H9 (cell line): ENCODE results near the gene SPIN1. TPM values are rescaled to one million over a fixed set of nuclear protein-coding genes. Genes with fewer than 3 reads are reported as not detected.

Source experiments
- DNase-seq: peaks from one replicate; pipeline ENCODE4 v3.0.0-alpha.2; 2017
- H2AFZ ChIP-seq: one replicate; pipeline ENCODE4 v1.6.1; 2013; ENCODE audit warnings: mild to moderate bottlenecking, low read length, control low read depth, moderate library complexity
- H2AK5ac ChIP-seq: 2 replicates; pipeline ENCODE4 v1.6.1; 2013; ENCODE audit warnings: low read length, control low read depth, mixed read lengths; ENCODE audit not compliant: insufficient read length
- H2BK120ac ChIP-seq: one replicate; pipeline ENCODE4 v1.6.1; 2013; ENCODE audit warnings: low read depth, mild to moderate bottlenecking, low read length, control low read depth, inconsistent platforms; ENCODE audit not compliant: poor library complexity, severe bottlenecking
- H2BK12ac ChIP-seq: 2 replicates; pipeline ENCODE4 v1.6.1; 2013; ENCODE audit warnings: low read length, control low read depth, mixed read lengths, low read depth; ENCODE audit not compliant: insufficient read length
- H2BK15ac ChIP-seq: 2 replicates; pipeline ENCODE4 v1.6.1; 2013; ENCODE audit warnings: low read depth, low read length, control low read depth
- H2BK20ac ChIP-seq: one replicate; pipeline ENCODE4 v1.6.1; 2013; ENCODE audit warnings: low read depth, mild to moderate bottlenecking, low read length, control low read depth, inconsistent platforms; ENCODE audit not compliant: poor library complexity, severe bottlenecking
- H2BK5ac ChIP-seq: 2 replicates; pipeline ENCODE4 v1.6.1; 2013; ENCODE audit warnings: low read length, control low read depth, mixed read lengths; ENCODE audit not compliant: insufficient read length
- H3K14ac ChIP-seq: 2 replicates; pipeline ENCODE4 v1.6.1; 2013; ENCODE audit warnings: low read length, control low read depth; ENCODE audit not compliant: insufficient read depth
- H3K18ac ChIP-seq: 2 replicates; pipeline ENCODE4 v1.6.1; 2013; ENCODE audit warnings: low read depth, mild to moderate bottlenecking, mixed read lengths, low read length, control low read depth; ENCODE audit not compliant: insufficient read length
- H3K23ac ChIP-seq: 2 replicates; pipeline ENCODE4 v1.6.1; 2013; ENCODE audit warnings: low read length, control low read depth, mixed read lengths, low read depth; ENCODE audit not compliant: insufficient read length
- H3K23me2 ChIP-seq: 2 replicates; pipeline ENCODE4 v1.6.1; 2013; ENCODE audit warnings: low read depth, mild to moderate bottlenecking, mixed read lengths, low read length, control low read depth; ENCODE audit not compliant: insufficient read length, poor library complexity, severe bottlenecking
- H3K27ac ChIP-seq: 2 replicates; pipeline ENCODE4 v1.5.1; 2013; ENCODE audit warnings: low read length, control low read depth, mixed read lengths, low read depth; ENCODE audit not compliant: insufficient read length
- H3K27me3 ChIP-seq: 2 replicates; pipeline ENCODE4 v1.6.1; 2013; ENCODE audit warnings: low read length, control low read depth, inconsistent platforms; ENCODE audit not compliant: insufficient read depth
- H3K4ac ChIP-seq: 2 replicates; pipeline ENCODE4 v1.6.1; 2013; ENCODE audit warnings: low read depth, mild to moderate bottlenecking, control low read depth, inconsistent platforms, low read length, moderate library complexity
- H3K4me1 ChIP-seq: 2 replicates; pipeline ENCODE4 v1.6.1; 2013; ENCODE audit warnings: low read length, control low read depth, inconsistent platforms; ENCODE audit not compliant: insufficient read depth
- H3K4me2 ChIP-seq: 2 replicates; pipeline ENCODE4 v1.6.1; 2013; ENCODE audit warnings: low read length, control low read depth, mixed read lengths; ENCODE audit not compliant: insufficient read length, insufficient read depth
- H3K56ac ChIP-seq: 2 replicates; pipeline ENCODE4 v1.6.1; 2013; ENCODE audit warnings: low read depth, mild to moderate bottlenecking, mixed read lengths, low read length, control low read depth; ENCODE audit not compliant: insufficient read length
- H3K79me1 ChIP-seq: 2 replicates; pipeline ENCODE4 v1.6.1; 2013; ENCODE audit warnings: low read depth, mild to moderate bottlenecking, moderate library complexity, low read length, control low read depth, inconsistent platforms; ENCODE audit not compliant: insufficient read depth, poor library complexity, severe bottlenecking
- H3K79me2 ChIP-seq: 2 replicates; pipeline ENCODE4 v1.6.1; 2013; ENCODE audit warnings: low read length, control low read depth, inconsistent platforms; ENCODE audit not compliant: insufficient read depth
- H3K9ac ChIP-seq: 2 replicates; pipeline ENCODE4 v1.6.1; 2013; ENCODE audit warnings: low read length, control low read depth, mixed read lengths; ENCODE audit not compliant: insufficient read length; ENCODE audit errors: extremely low read depth
- H3K9me3 ChIP-seq: one replicate; pipeline ENCODE4 v1.6.1; 2013; ENCODE audit warnings: low read depth, low read length, inconsistent platforms; ENCODE audit not compliant: control insufficient read depth
- H3T11ph ChIP-seq: one replicate; pipeline ENCODE4 v1.6.1; 2013; ENCODE audit warnings: mild to moderate bottlenecking, low read length, control low read depth, inconsistent platforms
- H4K20me1 ChIP-seq: one replicate; pipeline ENCODE4 v1.6.1; 2013; ENCODE audit not compliant: control insufficient read depth, insufficient read length, insufficient read depth
- H4K5ac ChIP-seq: 2 replicates; pipeline ENCODE4 v1.6.1; 2013; ENCODE audit warnings: low read depth, mild to moderate bottlenecking, mixed read lengths, low read length, control low read depth; ENCODE audit not compliant: insufficient read length
- H4K8ac ChIP-seq: replicated peaks from 2 replicates; pipeline ENCODE4 v1.6.1; 2013; ENCODE audit warnings: low read length, control low read depth, mixed read lengths, low read depth; ENCODE audit not compliant: insufficient read length
- H4K91ac ChIP-seq: 2 replicates; pipeline ENCODE4 v1.6.1; 2013; ENCODE audit warnings: low read depth, mild to moderate bottlenecking, moderate library complexity, mixed read lengths, low read length, control low read depth; ENCODE audit not compliant: insufficient read length
- H3K27ac Mint-ChIP-seq, 3 experiments: 2 replicates in 2 of 3; 3 replicates in 1 of 3; pipeline ENCODE4 v1.8.0; 2020 to 2021; ENCODE audit warnings: mixed read lengths in 3 of 3, mild to moderate bottlenecking in 1 of 3, moderate library complexity in 1 of 3
- H3K27me3 Mint-ChIP-seq: 2 replicates; pipeline ENCODE4 v1.8.0; 2021; ENCODE audit warnings: low read depth, mild to moderate bottlenecking, moderate library complexity, mixed read lengths
- H3K36me3 Mint-ChIP-seq, 3 experiments: 2 replicates in 2 of 3; 3 replicates in 1 of 3; pipeline ENCODE4 v1.8.0; 2020 to 2021; ENCODE audit warnings: low read depth in 3 of 3, mixed read lengths in 3 of 3; ENCODE audit not compliant: insufficient read depth in 1 of 3
- H3K4me1 Mint-ChIP-seq, 2 experiments: 2 replicates each; pipeline ENCODE4 v1.8.0; 2020; ENCODE audit warnings: mixed read lengths in 2 of 2
- H3K4me3 Mint-ChIP-seq, 2 experiments: 2 replicates in 1 of 2; 3 replicates in 1 of 2; pipeline ENCODE4 v1.8.0; 2020 to 2021; ENCODE audit warnings: mild to moderate bottlenecking in 2 of 2, mixed read lengths in 2 of 2, moderate library complexity in 1 of 2
- H3K9me3 Mint-ChIP-seq, 2 experiments: 2 replicates in 1 of 2; 3 replicates in 1 of 2; pipeline ENCODE4 v1.8.0; 2020; ENCODE audit warnings: mild to moderate bottlenecking in 2 of 2, mixed read lengths in 2 of 2, moderate library complexity in 1 of 2
- CTCF ChIP-seq: fragments of 200-600 bp; sonication (generic); conservative IDR thresholded peaks from 3 replicates; pipeline ENCODE4 v1.8.0; 2021; ENCODE audit warnings: antibody characterized with exemption, mild to moderate bottlenecking
- WGBS: extraction: QIAGEN DNeasy Blood & Tissue Kit; methylation state at CpG from one replicate; pipeline ENCODE4 v1.1.7; 2013; ENCODE audit warnings: missing lambda C conversion rate, low lambda C conversion rate, mixed read lengths; ENCODE audit not compliant: insufficient read length; ENCODE audit errors: extremely low coverage; 5-methylcytosine and 5-hydroxymethylcytosine counted together
- total RNA-seq: library from RNA; stranded (reverse); gene quantifications from 2 replicates; pipeline ENCODE4 v1.2.1, GENCODE V29; 2021

Gene SPIN1
- total RNA-seq, 1 experiment from 2014 or later = 136 TPM

- no peak for DNase-seq
- Mint-ChIP-seq H3K27me3 (no peaks in the 10 kb centered on the region), H3K4me3 (no peak overlapping the region), H3K27ac (peak overlapping the region in 1 of 3 experiments; percentile 25; a peak in 1 of 7 replicates), H3K36me3 (peaks cover 7 to 27% (median 23%) of the 10 kb centered on the region in 3 experiments; a peak in 5 of 7 replicates), H3K9me3 (no peaks in the 10 kb centered on the region), H3K4me1 (peaks cover 22 to 26% of the 10 kb centered on the region in 2 experiments)
- Histone ChIP-seq H4K5ac (no peak overlapping the region), H3K4me1 (0 out of 2 replicates have a peak, but pooled peaks cover 5% of the 10 kb centered on the region), H2BK20ac (no peak overlapping the region), H3K9me3 (no peaks in the 10 kb centered on the region), H4K20me1 (no peaks in the 10 kb centered on the region), H3K4me2 (no peak overlapping the region), H2BK12ac (no peak overlapping the region), H3K18ac (no peak overlapping the region), H3K23ac (no peak overlapping the region), H3K79me2 (peaks cover 3% of the 10 kb centered on the region; the same call in 1 of the 2 replicates), H3K23me2 (no peaks in the 10 kb centered on the region), H4K8ac (no peak overlapping the region), H3K14ac (no peak overlapping the region), H2BK15ac (no peak overlapping the region), H2BK5ac (no peak overlapping the region), H3K4ac (no peak overlapping the region), H4K91ac (no peak overlapping the region), H3T11ph (no peak overlapping the region), H3K27ac (no peak overlapping the region), H3K56ac (no peak overlapping the region), H3K9ac (no peak overlapping the region), H2AK5ac (no peak overlapping the region), H3K27me3 (no peaks in the 10 kb centered on the region), H2BK120ac (no peak overlapping the region), H2AFZ (no peak overlapping the region), H3K79me1 (peaks cover 2% of the 10 kb centered on the region)
- WGBS = no CpG with 5 or more reads among the region's 5 CpGs
- TF ChIP-seq CTCF = no peak
These were observed 70.6 kb downstream of the SPIN1 start for GRCh38 chr9:88458716-88459465.
